TTC549 (cell line): ENCODE data around the gene PCCA.
"Not testable (repeated sequence)": the region's sequence is repeated elsewhere in the genome, so short reads cannot be mapped to it uniquely, and the experiment has no call there.

Source experiments
- FAIRE-seq: peaks from 2 replicates; lab custom pipeline; 2012; peaks lifted over from hg19 to GRCh38; lab: Jason Lieb, UNC

The PCCA gene

GRCh38 chr13:100547791-100548201, 458.9 kb downstream of the PCCA start:
- FAIRE-seq, result no peak

DNA sequence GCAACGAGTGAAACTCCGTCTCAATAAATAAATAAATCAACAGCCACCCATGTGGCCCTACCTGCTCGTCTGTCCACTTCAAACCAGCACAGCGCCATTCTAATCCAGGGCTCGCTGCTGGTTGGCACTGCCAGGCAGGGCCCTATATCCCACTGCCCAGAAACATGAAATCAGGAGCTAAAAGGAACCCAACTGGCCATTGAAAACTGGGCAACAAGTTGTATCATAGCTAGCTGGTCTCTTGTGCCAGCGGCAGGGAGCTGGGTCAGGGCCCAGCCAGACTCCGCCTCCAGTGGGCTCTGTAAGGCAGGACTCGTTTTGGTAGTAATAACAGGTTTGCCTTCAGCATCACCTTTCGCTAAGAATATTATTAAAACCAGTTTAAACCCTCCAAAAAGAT, 460.4 kb downstream of the PCCA start:
- FAIRE-seq, result no peak

DNA sequence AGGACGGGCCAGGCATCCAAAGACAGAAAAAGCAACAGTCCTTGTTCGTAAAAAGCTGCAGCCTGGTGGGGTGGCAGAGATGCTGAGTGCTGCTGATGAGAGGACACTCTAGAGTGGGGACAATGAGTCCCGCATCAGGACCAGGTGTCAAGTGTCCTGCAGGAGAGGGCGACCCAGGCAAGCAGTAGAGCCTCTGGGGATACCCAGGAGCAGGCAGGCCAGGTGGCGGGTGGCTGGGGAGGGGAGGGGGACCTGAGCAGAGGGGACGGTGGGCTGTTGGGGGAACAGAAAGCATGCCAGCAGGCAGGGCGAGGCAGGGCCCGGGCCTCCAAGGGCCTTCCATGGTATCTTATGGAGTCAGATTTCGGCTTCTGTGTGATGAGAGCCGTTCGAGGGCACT, 463.9 kb downstream of the PCCA start:
- FAIRE-seq, result no peak

DNA sequence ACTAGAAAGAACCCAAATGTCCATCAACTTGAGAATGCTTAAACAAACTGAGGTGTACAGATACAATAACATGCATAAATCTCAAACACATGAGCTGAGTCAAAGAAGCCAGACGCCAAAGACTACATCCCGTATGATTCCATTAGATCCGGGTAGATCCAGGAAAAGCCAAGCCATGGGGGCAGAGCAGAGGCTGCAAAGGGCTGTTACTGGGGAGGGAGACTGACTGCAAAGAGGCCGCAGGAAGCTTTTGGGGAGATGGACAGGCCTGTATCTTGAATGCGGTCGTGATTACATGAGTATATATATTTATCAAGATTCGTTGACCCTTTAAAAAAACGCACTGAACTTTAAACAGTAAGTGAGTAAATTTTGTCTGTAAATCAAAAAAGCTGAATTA, 471.0 kb downstream of the PCCA start:
- no peak for FAIRE-seq

- FAIRE-seq, result no peak
These were observed 471.7 kb downstream of the PCCA start for GRCh38 chr13:100560498-100561157.

DNA sequence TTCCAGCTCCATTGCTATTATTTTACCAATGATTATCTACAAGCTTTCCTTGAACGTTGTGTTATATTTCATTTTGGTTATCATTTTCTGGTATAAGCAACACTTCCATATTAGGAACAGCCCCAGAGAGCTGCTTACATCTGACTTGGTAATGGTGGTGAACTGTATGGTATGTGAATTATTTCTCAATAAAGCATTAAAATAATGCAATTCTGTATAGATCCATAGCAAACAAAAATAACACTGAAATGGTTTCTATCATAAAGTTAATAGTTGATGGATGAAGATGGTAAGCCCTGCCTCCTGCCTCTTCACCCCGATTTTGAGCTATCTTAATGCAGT, 472.2 kb downstream of the PCCA start:
- no peak for FAIRE-seq

- FAIRE-seq, result no peak
These were observed 472.8 kb downstream of the PCCA start for GRCh38 chr13:100561599-100562204.

DNA sequence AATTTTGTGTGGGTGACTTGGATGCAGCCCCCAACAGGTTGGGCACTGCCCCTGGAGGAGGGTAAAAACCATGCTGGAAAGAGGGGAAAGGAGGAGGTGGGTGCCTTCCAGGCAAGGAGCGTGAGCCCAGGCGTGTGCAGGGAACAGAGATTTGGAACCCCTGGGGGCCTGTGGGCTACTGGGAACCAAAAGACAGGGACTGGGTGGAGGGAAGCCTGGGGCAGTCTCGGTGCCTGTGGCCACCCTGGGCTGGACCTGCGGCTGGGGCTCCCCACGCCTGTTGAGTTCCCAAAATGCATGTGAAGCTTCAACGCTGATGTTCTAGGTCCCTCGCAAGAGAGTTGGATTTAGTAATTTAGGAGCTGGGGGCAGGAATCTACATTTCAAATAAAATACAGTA, 474.9 kb downstream of the PCCA start:
- no peak for FAIRE-seq

GRCh38 chr13:100564444-100565223, 475.7 kb downstream of the PCCA start:
- no peak for FAIRE-seq

DNA sequence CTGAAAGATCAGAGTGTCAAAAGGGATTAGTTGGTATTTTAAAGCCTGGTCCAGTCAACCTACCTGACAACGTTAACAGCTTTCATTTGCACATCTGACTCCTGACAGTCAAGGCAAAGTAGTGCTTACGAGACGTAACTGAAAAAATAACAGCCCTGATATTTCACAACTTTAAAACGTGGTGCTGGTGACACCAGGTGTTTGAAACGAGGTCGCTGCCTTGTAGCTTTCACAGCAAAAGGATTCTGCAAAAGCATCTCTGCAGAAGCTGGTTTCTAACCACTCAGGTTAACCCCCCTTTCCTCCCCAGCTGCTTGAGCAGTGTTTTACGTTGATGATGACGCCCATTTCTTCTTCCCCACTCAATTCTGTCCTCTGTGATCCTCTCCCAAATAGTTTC, 476.4 kb downstream of the PCCA start:
- no peak for FAIRE-seq

- FAIRE-seq, result no peak
These were observed 477.6 kb downstream of the PCCA start for GRCh38 chr13:100566543-100566942.

DNA sequence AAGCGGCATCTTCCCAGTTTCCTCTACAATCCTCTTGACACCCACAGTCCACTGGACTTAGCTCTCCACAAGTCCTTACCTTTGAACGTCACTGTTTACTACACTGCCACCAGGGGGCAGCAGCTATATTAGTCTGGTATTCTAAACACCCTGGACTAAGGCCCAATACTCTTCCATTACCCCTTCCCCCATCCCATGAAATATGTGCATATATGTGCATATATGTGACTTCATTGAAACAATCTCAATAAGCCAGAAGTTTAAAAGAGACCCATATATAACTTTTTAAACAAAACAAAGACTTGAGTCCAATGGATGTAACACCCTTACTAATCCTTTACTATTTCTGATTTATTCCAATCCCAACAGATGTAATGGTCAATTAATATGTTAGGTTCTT, 484.2 kb downstream of the PCCA start:
- peak; percentile 20 for FAIRE-seq

GRCh38 chr13:100577239-100577638, 488.3 kb downstream of the PCCA start:
- FAIRE-seq, result not testable (repeated sequence)
